CD4-positive, CD25-positive, alpha-beta regulatory T cell (primary cell): ENCODE measurements around the gene LECT2. TPM values are rescaled to one million over a fixed set of nuclear protein-coding genes. Genes with fewer than 3 reads are reported as not detected.

ENCODE experiments used
- ATAC-seq, 2 donors: fragments of 150-1000 bp; cut with Tn5 transposase; one replicate each; pipeline ENCODE4 v1.10.0; 2021; ENCODE audit warnings: low read depth in 2 of 2, moderate number of reproducible peaks in 2 of 2, moderate library complexity in 1 of 2
- DNase-seq, 3 donors: peaks; one replicate each; pipeline versions ENCODE4 v3.0.0 to v3.0.0-alpha.2; 2012 to 2022; ENCODE audit warnings: mixed read lengths in 1 of 3
- H3K27ac ChIP-seq: one replicate; pipeline ENCODE4 v1.7.0; 2013; ENCODE audit warnings: mild to moderate bottlenecking, low read length; ENCODE audit not compliant: insufficient read depth, poor library complexity, severe bottlenecking
- H3K27me3 ChIP-seq: one replicate; pipeline ENCODE4 v1.7.0; 2013; ENCODE audit warnings: low read length; ENCODE audit not compliant: control insufficient read depth, insufficient read depth
- H3K36me3 ChIP-seq: one replicate; pipeline ENCODE4 v1.7.0; 2013; ENCODE audit warnings: mild to moderate bottlenecking, low read length, moderate library complexity; ENCODE audit not compliant: control insufficient read depth, insufficient read depth
- H3K4me1 ChIP-seq: 2 replicates; pipeline ENCODE4 v1.7.0; 2013; ENCODE audit warnings: mild to moderate bottlenecking, low read length; ENCODE audit not compliant: insufficient read depth, control insufficient read depth, poor library complexity, severe bottlenecking
- H3K4me3 ChIP-seq: one replicate; pipeline ENCODE4 v1.7.0; 2013; ENCODE audit warnings: low read depth, mild to moderate bottlenecking, low read length, moderate library complexity
- H3K9me3 ChIP-seq, 2 experiments: 1 replicate in 1 of 2; 2 replicates in 1 of 2; pipeline ENCODE4 v1.7.0; 2013; ENCODE audit warnings: low read length in 2 of 2, mild to moderate bottlenecking in 1 of 2, moderate library complexity in 1 of 2; ENCODE audit not compliant: control insufficient read depth in 2 of 2
- H3K27ac Mint-ChIP-seq, 3 donors: one replicate each; pipeline ENCODE4 v1.8.0; 2020 to 2022; ENCODE audit warnings: mild to moderate bottlenecking in 3 of 3, mixed read lengths in 3 of 3, moderate library complexity in 2 of 3
- H3K27me3 Mint-ChIP-seq: one replicate; pipeline ENCODE4 v1.8.0; 2022; ENCODE audit warnings: mild to moderate bottlenecking, mixed read lengths
- H3K36me3 Mint-ChIP-seq: one replicate; pipeline ENCODE4 v1.8.0; 2020; ENCODE audit warnings: mixed read lengths
- H3K4me1 Mint-ChIP-seq, 4 donors: one replicate each; pipeline ENCODE4 v1.8.0; 2020 to 2022; ENCODE audit warnings: mixed read lengths in 4 of 4, mild to moderate bottlenecking in 1 of 4
- H3K4me3 Mint-ChIP-seq, 4 donors: one replicate each; pipeline ENCODE4 v1.8.0; 2020 to 2022; ENCODE audit warnings: mild to moderate bottlenecking in 4 of 4, mixed read lengths in 4 of 4, moderate library complexity in 3 of 4
- H3K9me3 Mint-ChIP-seq, 7 donors: one replicate each; pipeline ENCODE4 v1.8.0; 2020 to 2022; ENCODE audit warnings: mixed read lengths in 7 of 7, mild to moderate bottlenecking in 3 of 7, moderate library complexity in 2 of 7
- polyA plus RNA-seq, 4 donors: library from polyadenylated mRNA; unstranded; fragments of 300-500 nt; fragmentation: Illumina TruSeq; gene quantifications; one replicate each; pipeline ENCODE4 v1.2.3, GENCODE V29; 2021
- total RNA-seq: library from RNA; stranded (reverse); gene quantifications from one replicate; pipeline ENCODE4 v1.2.3, GENCODE V29; 2022

Gene LECT2
- total and polyA plus RNA-seq, 5 donors from 2014 or later, result not detected

GRCh38 chr5:135966790-135967189, 12.0 kb upstream of the LECT2 start:
- Histone ChIP-seq H3K9me3 (no peaks in the 10 kb centered on the region), H3K36me3 (no peaks in the 10 kb centered on the region), H3K4me3 (no peak overlapping the region), H3K27ac (no peak overlapping the region), H3K27me3 (peaks cover 16% of the 10 kb centered on the region), H3K4me1 (no peaks in the 10 kb centered on the region)
- ATAC-seq, result no peak
- Mint-ChIP-seq H3K36me3 (no peaks in the 10 kb centered on the region), H3K9me3 (peaks cover 0 to 15% (median 2%) of the 10 kb centered on the region in 7 donors), H3K4me3 (no peak overlapping the region), H3K4me1 (no peaks in the 10 kb centered on the region), H3K27me3 (peaks cover 15% of the 10 kb centered on the region), H3K27ac (no peak overlapping the region)
- DNase-seq, result no peak

GRCh38 chr5:135966165-135966564, 11.4 kb upstream of the LECT2 start:
- Mint-ChIP-seq H3K9me3 (peaks cover 0 to 14% (median 2%) of the 10 kb centered on the region in 7 donors), H3K4me1 (no peaks in the 10 kb centered on the region), H3K27me3 (peaks cover 13% of the 10 kb centered on the region), H3K4me3 (no peak overlapping the region), H3K27ac (no peak overlapping the region), H3K36me3 (no peaks in the 10 kb centered on the region)
- no peak overlapping the region for H3K4me3 ChIP-seq
- H3K4me1 ChIP-seq, result no peaks in the 10 kb centered on the region
- no peak for ATAC-seq
- no peaks in the 10 kb centered on the region for H3K9me3 ChIP-seq
- DNase-seq, result no peak
- H3K27me3 ChIP-seq, result peaks cover 14% of the 10 kb centered on the region
- H3K36me3 ChIP-seq, result no peaks in the 10 kb centered on the region
- H3K27ac ChIP-seq, result no peak overlapping the region

- H3K4me3 Mint-ChIP-seq, result no peak overlapping the region
- H3K4me3 ChIP-seq, result no peak overlapping the region
- no peaks in the 10 kb centered on the region for H3K4me1 Mint-ChIP-seq
- H3K36me3 Mint-ChIP-seq, result no peaks in the 10 kb centered on the region
- no peak overlapping the region for H3K27ac Mint-ChIP-seq
- H3K9me3 ChIP-seq, result no peaks in the 10 kb centered on the region
- H3K27ac ChIP-seq, result no peak overlapping the region
- H3K4me1 ChIP-seq, result no peaks in the 10 kb centered on the region
- ATAC-seq, result no peak
- DNase-seq, result no peak
- H3K27me3 Mint-ChIP-seq, result peaks cover 11% of the 10 kb centered on the region
- peaks cover 0 to 10% (median 1%) of the 10 kb centered on the region in 7 donors for H3K9me3 Mint-ChIP-seq
- H3K36me3 ChIP-seq, result no peaks in the 10 kb centered on the region
- peaks cover 13% of the 10 kb centered on the region for H3K27me3 ChIP-seq
These were observed 10.7 kb upstream of the LECT2 start for GRCh38 chr5:135965504-135965903.

- Histone ChIP-seq H3K27ac (no peak overlapping the region), H3K27me3 (peaks cover 11% of the 10 kb centered on the region), H3K36me3 (no peaks in the 10 kb centered on the region), H3K9me3 (no peaks in the 10 kb centered on the region), H3K4me1 (no peaks in the 10 kb centered on the region), H3K4me3 (no peak overlapping the region)
- Mint-ChIP-seq H3K27ac (no peak overlapping the region), H3K27me3 (peaks cover 9% of the 10 kb centered on the region), H3K4me1 (no peaks in the 10 kb centered on the region), H3K4me3 (no peak overlapping the region), H3K9me3 (peaks cover 0 to 10% (median 0%) of the 10 kb centered on the region in 7 donors), H3K36me3 (no peaks in the 10 kb centered on the region)
- ATAC-seq, result no peak
- DNase-seq, result no peak
These were observed 10.0 kb upstream of the LECT2 start for GRCh38 chr5:135964670-135965320.

- peaks cover 0 to 7% (median 0%) of the 10 kb centered on the region in 7 donors for H3K9me3 Mint-ChIP-seq
- Histone ChIP-seq H3K4me1 (no peaks in the 10 kb centered on the region), H3K9me3 (no peaks in the 10 kb centered on the region), H3K36me3 (no peaks in the 10 kb centered on the region), H3K27ac (no peak overlapping the region), H3K27me3 (no peaks in the 10 kb centered on the region), H3K4me3 (no peak overlapping the region)
- H3K36me3 Mint-ChIP-seq, result no peaks in the 10 kb centered on the region
- H3K4me1 Mint-ChIP-seq, result no peaks in the 10 kb centered on the region
- H3K4me3 Mint-ChIP-seq, result no peak overlapping the region
- no peak overlapping the region for H3K27ac Mint-ChIP-seq
- peaks cover 21% of the 10 kb centered on the region for H3K27me3 Mint-ChIP-seq
- no peak for ATAC-seq
- no peak for DNase-seq
These were observed 742 bp upstream of the LECT2 start for GRCh38 chr5:135955525-135955924.

GRCh38 chr5:135953850-135954249, 933 bp downstream of the LECT2 start:
- Histone ChIP-seq H3K36me3 (no peaks in the 10 kb centered on the region), H3K27ac (no peak overlapping the region), H3K27me3 (peaks cover 2% of the 10 kb centered on the region), H3K9me3 (no peaks in the 10 kb centered on the region), H3K4me1 (no peaks in the 10 kb centered on the region), H3K4me3 (no peak overlapping the region)
- peaks cover 26% of the 10 kb centered on the region for H3K27me3 Mint-ChIP-seq
- peaks cover 0 to 7% (median 0%) of the 10 kb centered on the region in 7 donors for H3K9me3 Mint-ChIP-seq
- no peak overlapping the region for H3K27ac Mint-ChIP-seq
- H3K4me3 Mint-ChIP-seq, result no peak overlapping the region
- H3K36me3 Mint-ChIP-seq, result no peaks in the 10 kb centered on the region
- DNase-seq (no peak), ATAC-seq (no peak)
- no peaks in the 10 kb centered on the region for H3K4me1 Mint-ChIP-seq

- H3K36me3 ChIP-seq, result no peaks in the 10 kb centered on the region
- Mint-ChIP-seq H3K27me3 (peaks cover 20% of the 10 kb centered on the region), H3K4me1 (no peaks in the 10 kb centered on the region), H3K27ac (no peak overlapping the region), H3K9me3 (peaks cover 0 to 2% (median 0%) of the 10 kb centered on the region in 7 donors), H3K36me3 (no peaks in the 10 kb centered on the region), H3K4me3 (no peak overlapping the region)
- H3K4me3 ChIP-seq, result no peak overlapping the region
- H3K27me3 ChIP-seq, result peaks cover 2% of the 10 kb centered on the region
- DNase-seq (no peak), ATAC-seq (no peak)
- no peaks in the 10 kb centered on the region for H3K9me3 ChIP-seq
- no peaks in the 10 kb centered on the region for H3K4me1 ChIP-seq
- H3K27ac ChIP-seq, result no peak overlapping the region
These were observed 2.1 kb downstream of the LECT2 start for GRCh38 chr5:135952683-135953082.

GRCh38 chr5:135951807-135952206, 3.0 kb downstream of the LECT2 start:
- Mint-ChIP-seq H3K4me3 (no peak overlapping the region), H3K36me3 (no peaks in the 10 kb centered on the region), H3K9me3 (peaks cover 0 to 2% (median 0%) of the 10 kb centered on the region in 7 donors), H3K27me3 (peaks cover 15% of the 10 kb centered on the region), H3K27ac (no peak overlapping the region), H3K4me1 (no peaks in the 10 kb centered on the region)
- DNase-seq (no peak), ATAC-seq (no peak)
- H3K4me3 ChIP-seq, result no peak overlapping the region
- peaks cover 2% of the 10 kb centered on the region for H3K27me3 ChIP-seq
- no peaks in the 10 kb centered on the region for H3K4me1 ChIP-seq
- no peaks in the 10 kb centered on the region for H3K9me3 ChIP-seq
- no peak overlapping the region for H3K27ac ChIP-seq
- no peaks in the 10 kb centered on the region for H3K36me3 ChIP-seq
